CD4-positive, CD25-positive, alpha-beta regulatory T cell (primary cell): Measurements from ENCODE around the gene LRP1. TPM values are rescaled to one million over a fixed set of nuclear protein-coding genes. Genes with fewer than 3 reads are reported as not detected.

Source experiments
- ATAC-seq, 2 donors: fragments of 150-1000 bp; cut with Tn5 transposase; one replicate each; pipeline ENCODE4 v1.10.0; 2021; ENCODE audit warnings: low read depth in 2 of 2, moderate number of reproducible peaks in 2 of 2, moderate library complexity in 1 of 2
- DNase-seq, 3 donors: peaks; one replicate each; pipeline versions ENCODE4 v3.0.0 to v3.0.0-alpha.2; 2012 to 2022; ENCODE audit warnings: mixed read lengths in 1 of 3
- H3K27ac ChIP-seq: one replicate; pipeline ENCODE4 v1.7.0; 2013; ENCODE audit warnings: mild to moderate bottlenecking, low read length; ENCODE audit not compliant: insufficient read depth, poor library complexity, severe bottlenecking
- H3K27me3 ChIP-seq: one replicate; pipeline ENCODE4 v1.7.0; 2013; ENCODE audit warnings: low read length; ENCODE audit not compliant: control insufficient read depth, insufficient read depth
- H3K36me3 ChIP-seq: one replicate; pipeline ENCODE4 v1.7.0; 2013; ENCODE audit warnings: mild to moderate bottlenecking, low read length, moderate library complexity; ENCODE audit not compliant: control insufficient read depth, insufficient read depth
- H3K4me1 ChIP-seq: 2 replicates; pipeline ENCODE4 v1.7.0; 2013; ENCODE audit warnings: mild to moderate bottlenecking, low read length; ENCODE audit not compliant: insufficient read depth, control insufficient read depth, poor library complexity, severe bottlenecking
- H3K4me3 ChIP-seq: one replicate; pipeline ENCODE4 v1.7.0; 2013; ENCODE audit warnings: low read depth, mild to moderate bottlenecking, low read length, moderate library complexity
- H3K9me3 ChIP-seq, 2 experiments: 1 replicate in 1 of 2; 2 replicates in 1 of 2; pipeline ENCODE4 v1.7.0; 2013; ENCODE audit warnings: low read length in 2 of 2, mild to moderate bottlenecking in 1 of 2, moderate library complexity in 1 of 2; ENCODE audit not compliant: control insufficient read depth in 2 of 2
- H3K27ac Mint-ChIP-seq, 3 donors: one replicate each; pipeline ENCODE4 v1.8.0; 2020 to 2022; ENCODE audit warnings: mild to moderate bottlenecking in 3 of 3, mixed read lengths in 3 of 3, moderate library complexity in 2 of 3
- H3K27me3 Mint-ChIP-seq: one replicate; pipeline ENCODE4 v1.8.0; 2022; ENCODE audit warnings: mild to moderate bottlenecking, mixed read lengths
- H3K36me3 Mint-ChIP-seq: one replicate; pipeline ENCODE4 v1.8.0; 2020; ENCODE audit warnings: mixed read lengths
- H3K4me1 Mint-ChIP-seq, 4 donors: one replicate each; pipeline ENCODE4 v1.8.0; 2020 to 2022; ENCODE audit warnings: mixed read lengths in 4 of 4, mild to moderate bottlenecking in 1 of 4
- H3K4me3 Mint-ChIP-seq, 4 donors: one replicate each; pipeline ENCODE4 v1.8.0; 2020 to 2022; ENCODE audit warnings: mild to moderate bottlenecking in 4 of 4, mixed read lengths in 4 of 4, moderate library complexity in 3 of 4
- H3K9me3 Mint-ChIP-seq, 7 donors: one replicate each; pipeline ENCODE4 v1.8.0; 2020 to 2022; ENCODE audit warnings: mixed read lengths in 7 of 7, mild to moderate bottlenecking in 3 of 7, moderate library complexity in 2 of 7
- polyA plus RNA-seq, 4 donors: library from polyadenylated mRNA; unstranded; fragments of 300-500 nt; fragmentation: Illumina TruSeq; gene quantifications; one replicate each; pipeline ENCODE4 v1.2.3, GENCODE V29; 2021
- total RNA-seq: library from RNA; stranded (reverse); gene quantifications from one replicate; pipeline ENCODE4 v1.2.3, GENCODE V29; 2022

LRP1 gene
- total and polyA plus RNA-seq, 5 donors from 2014 or later: 0.13 to 3.9 (median 0.21) TPM; not detected in 1

- Histone ChIP-seq H3K27me3 (no peaks in the 10 kb centered on the region), H3K4me3 (no peak overlapping the region), H3K27ac (no peak overlapping the region), H3K36me3 (no peaks in the 10 kb centered on the region), H3K9me3 (no peaks in the 10 kb centered on the region), H3K4me1 (no peaks in the 10 kb centered on the region)
- Mint-ChIP-seq H3K4me1 (peaks cover 0 to 4% (median 0%) of the 10 kb centered on the region in 4 donors), H3K27ac (no peak overlapping the region), H3K36me3 (no peaks in the 10 kb centered on the region), H3K9me3 (peaks cover 0 to 1% (median 0%) of the 10 kb centered on the region in 7 donors), H3K27me3 (peaks cover 4% of the 10 kb centered on the region), H3K4me3 (no peak overlapping the region)
- ATAC-seq (no peak), DNase-seq (no peak)
Observed at GRCh38 chr12:57179331-57180086, 51.2 kb downstream of the LRP1 start.

GRCh38 chr12:57180321-57180989 is 52.2 kb downstream of the LRP1 start:
- no peak overlapping the region for H3K27ac Mint-ChIP-seq
- no peak for DNase-seq
- peaks cover 4% of the 10 kb centered on the region for H3K27me3 Mint-ChIP-seq
- Histone ChIP-seq H3K9me3 (no peaks in the 10 kb centered on the region), H3K27me3 (no peaks in the 10 kb centered on the region), H3K4me1 (no peaks in the 10 kb centered on the region), H3K4me3 (no peak overlapping the region), H3K27ac (no peak overlapping the region), H3K36me3 (no peaks in the 10 kb centered on the region)
- peaks cover 0 to 4% (median 0%) of the 10 kb centered on the region in 4 donors for H3K4me1 Mint-ChIP-seq
- no peaks in the 10 kb centered on the region for H3K36me3 Mint-ChIP-seq
- H3K4me3 Mint-ChIP-seq: no peak overlapping the region
- peaks cover 0 to 1% (median 0%) of the 10 kb centered on the region in 7 donors for H3K9me3 Mint-ChIP-seq
- no peak for ATAC-seq

DNA sequence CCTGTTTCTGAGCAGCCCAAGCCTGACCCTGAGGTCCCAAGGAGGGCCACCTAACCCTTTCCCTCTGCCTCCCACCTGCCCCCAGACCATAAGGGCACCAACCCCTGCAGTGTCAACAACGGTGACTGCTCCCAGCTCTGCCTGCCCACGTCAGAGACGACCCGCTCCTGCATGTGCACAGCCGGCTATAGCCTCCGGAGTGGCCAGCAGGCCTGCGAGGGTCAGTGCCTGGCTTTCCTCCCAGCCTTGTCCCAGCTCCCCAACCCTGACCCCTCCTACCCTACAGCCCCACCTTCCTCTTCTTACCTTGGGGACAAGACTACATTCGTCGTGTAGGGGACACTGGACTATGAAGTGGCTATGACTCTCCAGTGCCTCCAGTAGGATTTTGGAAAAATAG is 52.8 kb downstream of the LRP1 start:
- no peak for ATAC-seq
- Mint-ChIP-seq H3K4me1 (peaks cover 0 to 4% (median 0%) of the 10 kb centered on the region in 4 donors), H3K4me3 (no peak overlapping the region), H3K27ac (no peak overlapping the region), H3K36me3 (no peaks in the 10 kb centered on the region), H3K9me3 (peaks cover 0 to 1% (median 0%) of the 10 kb centered on the region in 7 donors), H3K27me3 (peaks cover 4% of the 10 kb centered on the region)
- Histone ChIP-seq H3K4me1 (no peaks in the 10 kb centered on the region), H3K36me3 (no peaks in the 10 kb centered on the region), H3K27ac (no peak overlapping the region), H3K9me3 (no peaks in the 10 kb centered on the region), H3K27me3 (no peaks in the 10 kb centered on the region), H3K4me3 (no peak overlapping the region)
- DNase-seq: no peak

DNA sequence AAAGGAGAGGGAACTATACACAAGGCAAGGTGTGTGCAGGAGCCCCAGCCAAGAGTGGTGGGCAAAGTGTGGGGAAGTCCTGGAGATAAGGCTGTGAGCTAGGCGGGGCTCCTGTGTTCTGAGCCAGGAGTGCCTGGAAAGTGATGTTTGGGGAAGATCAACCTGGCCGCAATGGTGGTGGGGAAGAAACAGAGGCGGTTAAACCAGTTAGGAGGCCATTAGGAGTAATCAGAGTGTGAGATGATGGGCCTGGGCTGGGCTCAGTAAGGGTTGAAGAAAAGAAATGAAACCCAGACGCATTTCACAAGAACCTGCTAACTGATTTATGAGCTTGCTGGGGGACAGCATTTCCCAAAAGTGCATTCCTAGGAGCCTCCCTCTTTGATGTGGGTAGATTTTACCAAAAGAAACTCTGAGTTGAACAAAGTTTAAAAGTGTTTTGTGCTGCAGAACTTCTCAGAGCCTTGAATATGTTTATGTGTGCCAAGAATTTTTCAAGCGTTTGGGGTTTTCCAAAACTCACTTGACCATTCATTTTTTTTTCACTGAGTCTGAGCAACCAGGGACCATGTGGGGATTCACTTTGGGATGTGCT is 53.4 kb downstream of the LRP1 start:
- Mint-ChIP-seq H3K4me1 (peaks cover 0 to 4% (median 0%) of the 10 kb centered on the region in 4 donors), H3K27me3 (peaks cover 4% of the 10 kb centered on the region), H3K36me3 (no peaks in the 10 kb centered on the region), H3K4me3 (no peak overlapping the region), H3K9me3 (peaks cover 0 to 1% (median 0%) of the 10 kb centered on the region in 7 donors), H3K27ac (no peak overlapping the region)
- H3K9me3 ChIP-seq: no peaks in the 10 kb centered on the region
- no peaks in the 10 kb centered on the region for H3K27me3 ChIP-seq
- ATAC-seq: no peak
- no peak for DNase-seq
- H3K27ac ChIP-seq: no peak overlapping the region
- H3K36me3 ChIP-seq: no peaks in the 10 kb centered on the region
- H3K4me1 ChIP-seq: no peaks in the 10 kb centered on the region
- no peak overlapping the region for H3K4me3 ChIP-seq

DNA sequence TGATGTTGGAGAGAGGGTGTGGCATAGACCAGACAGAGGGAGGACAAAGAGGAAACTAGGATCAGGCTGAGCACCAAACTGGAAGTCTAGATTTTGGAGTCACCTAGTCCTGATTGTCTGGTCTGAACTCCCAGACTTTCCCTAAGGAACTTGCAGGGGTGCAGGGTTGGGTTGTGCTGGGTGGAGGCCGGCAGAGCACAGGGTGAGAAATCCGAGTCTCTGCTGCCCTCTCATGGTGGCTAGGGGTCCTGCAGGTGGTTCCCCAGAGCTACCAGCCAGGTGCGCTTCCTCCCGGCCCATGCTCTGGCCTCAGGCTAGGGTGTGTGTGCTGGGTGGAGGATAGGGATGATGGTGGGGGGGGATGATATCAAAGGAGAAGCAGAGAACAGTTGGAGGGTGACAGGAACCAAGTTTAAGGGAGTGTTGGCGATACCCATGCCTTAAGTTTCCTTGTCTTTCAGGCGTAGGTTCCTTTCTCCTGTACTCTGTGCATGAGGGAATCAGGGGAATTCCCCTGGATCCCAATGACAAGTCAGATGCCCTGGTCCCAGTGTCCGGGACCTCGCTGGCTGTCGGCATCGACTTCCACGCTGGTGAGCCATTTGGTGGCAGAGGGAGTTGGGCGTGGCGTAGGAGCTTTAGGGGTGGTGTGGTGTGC is 54.8 kb downstream of the LRP1 start:
- peaks cover 0 to 4% (median 0%) of the 10 kb centered on the region in 4 donors for H3K4me1 Mint-ChIP-seq
- Histone ChIP-seq H3K9me3 (no peaks in the 10 kb centered on the region), H3K4me3 (no peak overlapping the region), H3K36me3 (no peaks in the 10 kb centered on the region), H3K27me3 (no peaks in the 10 kb centered on the region), H3K27ac (no peak overlapping the region), H3K4me1 (no peaks in the 10 kb centered on the region)
- no peaks in the 10 kb centered on the region for H3K36me3 Mint-ChIP-seq
- H3K27me3 Mint-ChIP-seq: peaks cover 4% of the 10 kb centered on the region
- ATAC-seq (peak; percentile 95 to 96), DNase-seq (peak; percentile 59 to 74 (median 71))
- no peak overlapping the region for H3K4me3 Mint-ChIP-seq
- H3K27ac Mint-ChIP-seq: peak overlapping the region in 1 of 3 donors; percentile 18
- peaks cover 0 to 1% (median 0%) of the 10 kb centered on the region in 7 donors for H3K9me3 Mint-ChIP-seq

- H3K36me3 Mint-ChIP-seq: no peaks in the 10 kb centered on the region
Observed at GRCh38 chr12:57183939-57184725, 55.8 kb downstream of the LRP1 start.

GRCh38 chr12:57185403-57185802 is 57.1 kb downstream of the LRP1 start:
- H3K36me3 Mint-ChIP-seq: no peaks in the 10 kb centered on the region
- H3K27ac Mint-ChIP-seq: no peak overlapping the region

More at GRCh38 chr12:57183939-57184725, 55.8 kb downstream of the LRP1 start:
- Mint-ChIP-seq H3K9me3 (peaks cover 0 to 1% (median 0%) of the 10 kb centered on the region in 7 donors), H3K27me3 (peaks cover 4% of the 10 kb centered on the region), H3K27ac (no peak overlapping the region), H3K4me3 (no peak overlapping the region), H3K4me1 (peaks cover 0 to 4% (median 0%) of the 10 kb centered on the region in 4 donors)
- Histone ChIP-seq H3K4me1 (no peaks in the 10 kb centered on the region), H3K4me3 (no peak overlapping the region), H3K27ac (no peak overlapping the region), H3K36me3 (no peaks in the 10 kb centered on the region), H3K9me3 (no peaks in the 10 kb centered on the region), H3K27me3 (no peaks in the 10 kb centered on the region)
- DNase-seq: no peak
- ATAC-seq: no peak

More at GRCh38 chr12:57185403-57185802, 57.1 kb downstream of the LRP1 start:
- no peaks in the 10 kb centered on the region for H3K36me3 ChIP-seq
- Mint-ChIP-seq H3K4me1 (peaks cover 0 to 4% (median 0%) of the 10 kb centered on the region in 4 donors), H3K27me3 (peaks cover 4% of the 10 kb centered on the region), H3K4me3 (no peak overlapping the region), H3K9me3 (peaks cover 0 to 1% (median 0%) of the 10 kb centered on the region in 7 donors)
- no peak overlapping the region for H3K27ac ChIP-seq
- no peak overlapping the region for H3K4me3 ChIP-seq
- ATAC-seq: no peak
- H3K4me1 ChIP-seq: no peaks in the 10 kb centered on the region
- no peaks in the 10 kb centered on the region for H3K27me3 ChIP-seq
- H3K9me3 ChIP-seq: no peaks in the 10 kb centered on the region
- no peak for DNase-seq
